Upper lobe of left lung (tissue), 6 donors: Measurements from ENCODE around the gene SCGB1A1. TPM values are rescaled to one million over a fixed set of nuclear protein-coding genes. Genes with fewer than 3 reads are reported as not detected.
A peak's percentile ranks its signal among the peaks of the same experiment; 100 is the strongest.

ENCODE experiments used
- ATAC-seq, 2 donors: fragments of 200-7000 bp; cut with Tn5 transposase; one replicate each; pipeline ENCODE4 v1.9.1; 2022; ENCODE audit warnings: mild to moderate bottlenecking in 2 of 2, moderate library complexity in 2 of 2; ENCODE audit not compliant: low FRiP score in 2 of 2
- DNase-seq, 2 donors: peaks; one replicate each; pipeline ENCODE4 v3.0.0-alpha.2; 2019 to 2020
- H3K27ac ChIP-seq, 4 donors: fragments of 200-600 bp; sonication (generic); one replicate each; pipeline ENCODE4 v1.5.1; 2016 to 2019
- H3K27me3 ChIP-seq, 4 donors: fragments of 200-600 bp; sonication (generic); one replicate each; pipeline ENCODE4 v1.5.1; 2017 to 2019
- H3K36me3 ChIP-seq, 4 donors: fragments of 200-600 bp; sonication (generic); one replicate each; pipeline ENCODE4 v1.5.1; 2016 to 2019
- H3K4me1 ChIP-seq, 4 donors: fragments of 200-600 bp; sonication (generic); one replicate each; pipeline ENCODE4 v1.5.1; 2018 to 2019
- H3K4me3 ChIP-seq, 4 donors: fragments of 200-600 bp; sonication (generic); one replicate each; pipeline ENCODE4 v1.5.1; 2017 to 2019; ENCODE audit warnings: mild to moderate bottlenecking in 2 of 4, moderate library complexity in 1 of 4
- H3K9me3 ChIP-seq, 4 donors: fragments of 200-600 bp; sonication (generic); one replicate each; pipeline ENCODE4 v1.5.1; 2018 to 2019
- EP300 ChIP-seq, 4 donors: sonication (generic); formaldehyde crosslinking; IDR thresholded peaks; one replicate each; pipeline ENCODE4 v1.5.1; 2017; ENCODE audit warnings: antibody characterized with exemption in 4 of 4, control low read depth in 2 of 4
- POLR2A ChIP-seq, 4 donors: fragments of 450-650 bp; IDR thresholded peaks; one replicate each; pipeline ENCODE4 v1.5.1; 2016 to 2017; ENCODE audit warnings: antibody characterized with exemption in 4 of 4, mild to moderate bottlenecking in 2 of 4
- POLR2AphosphoS5 ChIP-seq, 2 donors: sonication (generic); formaldehyde crosslinking; IDR thresholded peaks; one replicate each; pipeline ENCODE4 v1.5.1; 2017; ENCODE audit warnings: antibody characterized with exemption in 2 of 2
- WGBS, 2 donors: methylation state at CpG; one replicate each; pipeline ENCODE4 v1.1.5; 2017 to 2018; 5-methylcytosine and 5-hydroxymethylcytosine counted together
- total RNA-seq, 6 donors: library from RNA; depleted of rRNA in 4 of 6; stranded (reverse); fragments of >200 nt in 4 of 6; gene quantifications; one replicate each; pipeline versions ENCODE4 v1.1.0 to v1.2.1, GENCODE V29; 2016 to 2021
- TF ChIP-seq, protein P1 (sequence below), 6 experiments: fragments of 450-650 bp in 4 of 6; fragments of 200-600 bp in 2 of 6; sonication (generic) in 2 of 6; IDR thresholded peaks; one replicate each; pipeline ENCODE4 v1.5.1; 2016 to 2019; ENCODE audit warnings: antibody characterized with exemption in 6 of 6
- donor health status: DM: no; HTN: no; CAD: no; lungs with moderate emphysema.
- donor health status: DM: no; HTN: yes; CAD: no; lungs with severe emphysema.

The SCGB1A1 gene
- total RNA-seq, 6 donors from 2014 or later: 85.4 to 2,572 (median 1,269) TPM

DNA sequence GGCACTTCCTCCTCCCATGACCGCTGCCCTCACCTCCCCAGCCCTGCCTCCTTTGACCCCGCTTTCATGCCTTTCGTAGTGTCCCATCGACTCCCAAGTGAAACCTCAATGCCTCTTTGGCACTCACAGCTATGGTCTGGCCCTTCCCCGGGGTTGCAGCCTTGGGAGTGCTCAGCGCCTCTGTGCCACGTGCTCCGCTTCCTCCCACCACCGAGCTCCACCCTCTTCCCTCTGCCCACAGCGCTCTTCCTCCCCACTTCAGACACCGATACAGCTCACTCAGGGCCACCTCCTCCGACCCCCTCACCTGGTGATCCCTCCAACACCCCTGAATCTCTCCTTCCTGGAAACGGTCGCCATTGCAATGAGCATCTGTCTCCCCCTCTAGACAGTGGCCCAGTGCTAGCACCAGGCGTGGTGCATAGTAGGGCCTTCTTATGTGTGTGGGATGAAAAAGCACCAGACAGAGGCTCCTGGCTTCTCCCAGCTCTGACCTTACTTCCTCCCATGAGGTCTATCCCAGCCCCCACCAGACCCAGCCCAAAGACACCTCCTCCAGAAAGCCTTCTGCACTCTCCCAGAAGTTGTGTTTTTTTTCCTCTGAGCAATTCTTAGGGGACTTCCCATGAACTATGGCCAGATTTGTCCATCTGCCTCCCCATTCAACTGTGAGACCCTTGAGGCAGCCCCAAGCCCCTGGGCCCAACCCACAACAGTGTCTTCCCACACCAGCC lies 16.4 kb upstream of the SCGB1A1 start:
- TF ChIP-seq POLR2A (IDR thresholded peaks at IDR 0.05) (no peak), POLR2AphosphoS5 (IDR thresholded peaks at IDR 0.05) (no peak), EP300 (IDR thresholded peaks at IDR 0.05) (no peak)
- TF ChIP-seq, protein P1, sequence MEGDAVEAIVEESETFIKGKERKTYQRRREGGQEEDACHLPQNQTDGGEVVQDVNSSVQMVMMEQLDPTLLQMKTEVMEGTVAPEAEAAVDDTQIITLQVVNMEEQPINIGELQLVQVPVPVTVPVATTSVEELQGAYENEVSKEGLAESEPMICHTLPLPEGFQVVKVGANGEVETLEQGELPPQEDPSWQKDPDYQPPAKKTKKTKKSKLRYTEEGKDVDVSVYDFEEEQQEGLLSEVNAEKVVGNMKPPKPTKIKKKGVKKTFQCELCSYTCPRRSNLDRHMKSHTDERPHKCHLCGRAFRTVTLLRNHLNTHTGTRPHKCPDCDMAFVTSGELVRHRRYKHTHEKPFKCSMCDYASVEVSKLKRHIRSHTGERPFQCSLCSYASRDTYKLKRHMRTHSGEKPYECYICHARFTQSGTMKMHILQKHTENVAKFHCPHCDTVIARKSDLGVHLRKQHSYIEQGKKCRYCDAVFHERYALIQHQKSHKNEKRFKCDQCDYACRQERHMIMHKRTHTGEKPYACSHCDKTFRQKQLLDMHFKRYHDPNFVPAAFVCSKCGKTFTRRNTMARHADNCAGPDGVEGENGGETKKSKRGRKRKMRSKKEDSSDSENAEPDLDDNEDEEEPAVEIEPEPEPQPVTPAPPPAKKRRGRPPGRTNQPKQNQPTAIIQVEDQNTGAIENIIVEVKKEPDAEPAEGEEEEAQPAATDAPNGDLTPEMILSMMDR (IDR thresholded peaks at IDR 0.05): no peak
- H3K4me3 ChIP-seq: peak overlapping the region in 1 of 4 donors; percentile 8
- ATAC-seq (peak; percentile 58 to 63), DNase-seq (peak in 1 of 2 donors; percentile 69)
- H3K27me3 ChIP-seq: no peaks in the 10 kb centered on the region
- no peaks in the 10 kb centered on the region for H3K36me3 ChIP-seq
- peaks cover 36 to 45% (median 44%) of the 10 kb centered on the region in 4 donors for H3K4me1 ChIP-seq
- no peaks in the 10 kb centered on the region for H3K9me3 ChIP-seq
- H3K27ac ChIP-seq: peak overlapping the region; percentile 40 to 79 (median 74)
- 41 to 68% methylated on average over 15 of the region's 15 CpGs for WGBS, 2 donors

DNA sequence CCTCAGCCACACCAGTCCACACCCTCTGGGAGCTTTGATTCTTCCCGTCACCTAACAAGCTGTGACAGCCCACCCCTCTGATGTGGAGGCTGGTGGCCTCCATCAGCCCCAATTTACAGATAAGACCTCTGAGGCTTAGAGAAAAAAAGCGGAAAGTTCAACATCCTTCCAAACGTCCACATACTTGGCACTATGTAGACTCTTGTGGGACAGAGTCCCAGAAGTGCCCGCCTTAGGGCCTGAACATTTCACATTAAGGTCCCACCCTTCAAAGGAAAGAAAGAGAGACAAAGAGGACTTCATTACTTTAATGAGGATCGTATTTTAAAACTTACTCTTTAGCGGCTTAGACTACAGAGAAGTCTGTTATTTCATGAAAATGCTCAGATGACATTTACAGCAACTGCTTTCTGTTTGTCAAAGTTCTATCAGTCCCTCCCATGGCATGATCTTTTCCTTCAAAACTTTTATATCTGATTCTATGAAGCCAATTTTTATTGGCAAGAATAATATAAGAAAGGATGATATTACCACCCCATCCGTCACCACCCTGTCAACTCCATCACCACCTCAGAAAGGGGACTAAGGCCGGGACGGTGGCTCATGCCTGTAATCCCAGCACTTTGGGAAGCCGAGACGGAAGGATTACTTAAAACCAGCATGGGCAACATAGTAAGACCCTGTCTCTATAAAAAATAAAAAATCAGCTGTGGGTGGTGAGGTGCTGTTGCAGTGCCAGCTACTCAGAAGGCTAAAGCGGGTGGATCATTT lies 15.7 kb upstream of the SCGB1A1 start:
- WGBS, 2 donors: 78 to 80% methylated on average over 12 of the region's 12 CpGs
- no peak overlapping the region for H3K4me3 ChIP-seq
- TF ChIP-seq POLR2AphosphoS5 (IDR thresholded peaks at IDR 0.05): no peak
- TF ChIP-seq, protein P1 (IDR thresholded peaks at IDR 0.05): no peak
- TF ChIP-seq EP300 (IDR thresholded peaks at IDR 0.05): no peak
- TF ChIP-seq POLR2A (IDR thresholded peaks at IDR 0.05): no peak
- no peaks in the 10 kb centered on the region for H3K9me3 ChIP-seq
- no peak for ATAC-seq
- DNase-seq: no peak
- no peaks in the 10 kb centered on the region for H3K27me3 ChIP-seq
- no peaks in the 10 kb centered on the region for H3K36me3 ChIP-seq
- peaks cover 32 to 40% (median 40%) of the 10 kb centered on the region in 4 donors for H3K4me1 ChIP-seq
- peak overlapping the region; percentile 40 to 79 (median 74) for H3K27ac ChIP-seq

DNA sequence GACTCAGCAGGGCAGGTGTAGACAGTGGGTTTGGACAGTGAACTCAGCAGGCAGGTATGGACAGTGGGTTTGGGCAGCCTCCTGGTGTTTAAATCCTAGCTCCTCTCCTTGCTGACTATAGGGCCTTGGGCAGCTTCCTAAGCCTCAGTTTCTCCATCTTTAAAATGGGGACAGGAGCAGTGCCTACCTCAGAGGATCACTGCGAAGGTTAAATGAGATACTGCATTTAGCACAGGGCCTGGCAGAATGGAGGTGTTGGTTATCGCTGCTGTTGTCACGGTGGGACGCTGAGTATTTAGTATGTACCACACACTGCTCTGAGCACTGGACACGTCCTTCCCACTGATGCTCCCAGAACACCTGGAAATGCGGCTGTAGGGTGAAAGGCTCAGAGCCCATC lies 14.4 kb upstream of the SCGB1A1 start:
- no peak for ATAC-seq

DNA sequence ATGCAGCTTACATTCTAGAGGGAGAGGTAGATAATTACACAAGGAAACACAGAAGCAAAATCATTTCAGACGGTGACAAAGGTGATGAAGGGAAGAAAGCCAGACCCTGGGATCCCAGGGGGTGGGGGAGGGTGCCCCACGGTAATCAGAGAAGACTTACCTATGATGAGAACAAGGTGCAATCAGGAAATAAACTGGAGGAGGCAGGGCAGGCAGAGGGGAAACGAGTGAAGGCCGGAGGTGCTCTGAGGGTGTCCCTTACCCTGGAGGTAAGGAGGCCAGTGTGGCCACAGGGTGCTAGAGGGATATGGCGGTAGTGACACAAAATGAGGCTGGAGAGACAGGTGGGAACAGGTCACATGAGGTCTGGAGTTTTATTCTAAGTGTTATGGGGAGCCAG lies 13.9 kb upstream of the SCGB1A1 start:
- Histone ChIP-seq H3K4me3 (no peak overlapping the region), H3K36me3 (no peaks in the 10 kb centered on the region), H3K9me3 (no peaks in the 10 kb centered on the region), H3K27me3 (no peaks in the 10 kb centered on the region), H3K27ac (no peak overlapping the region), H3K4me1 (peaks cover 22 to 29% (median 26%) of the 10 kb centered on the region in 4 donors)
- no peak for TF ChIP-seq POLR2A (IDR thresholded peaks at IDR 0.05)
- no peak for TF ChIP-seq POLR2AphosphoS5 (IDR thresholded peaks at IDR 0.05)
- TF ChIP-seq, protein P1 (IDR thresholded peaks at IDR 0.05): no peak
- no peak for TF ChIP-seq EP300 (IDR thresholded peaks at IDR 0.05)
- 85 to 86% methylated on average over 5 of the region's 5 CpGs for WGBS, 2 donors
- no peak for DNase-seq
- ATAC-seq: no peak

More for the DNA sequence above, 14.4 kb upstream of the SCGB1A1 start:
- no peaks in the 10 kb centered on the region for H3K36me3 ChIP-seq
- H3K9me3 ChIP-seq: no peaks in the 10 kb centered on the region
- TF ChIP-seq, protein P1 (IDR thresholded peaks at IDR 0.05): no peak
- TF ChIP-seq EP300 (IDR thresholded peaks at IDR 0.05) (no peak), POLR2A (IDR thresholded peaks at IDR 0.05) (no peak), POLR2AphosphoS5 (IDR thresholded peaks at IDR 0.05) (no peak)
- no peak overlapping the region for H3K27ac ChIP-seq
- 90 to 91% methylated on average over 5 to 6 of the region's 6 CpGs for WGBS, 2 donors
- H3K4me1 ChIP-seq: peaks cover 25 to 34% (median 30%) of the 10 kb centered on the region in 4 donors
- H3K4me3 ChIP-seq: no peak overlapping the region
- DNase-seq: no peak
- H3K27me3 ChIP-seq: no peaks in the 10 kb centered on the region
